Loucy (cell line): ENCODE results near the gene ZNF516.

Source experiments
- H2AFZ ChIP-seq: fragments of 200-600 bp; sonication (generic); 2 replicates; pipeline ENCODE4 v1.6.0; 2016; ENCODE audit warnings: antibody characterized with exemption, mild to moderate bottlenecking, low read length, moderate library complexity
- H3F3A ChIP-seq: fragments of 200-600 bp; 2 replicates; pipeline ENCODE4 v1.6.0; 2016; ENCODE audit warnings: antibody characterized with exemption, low read depth, mild to moderate bottlenecking
- H3K27me3 ChIP-seq: fragments of 200-600 bp; sonication (generic); 2 replicates; pipeline ENCODE4 v1.6.1; 2014; ENCODE audit warnings: low read length, mild to moderate bottlenecking; ENCODE audit not compliant: insufficient read depth, poor library complexity, severe bottlenecking
- H3K36me3 ChIP-seq: fragments of 200-600 bp; sonication (generic); 2 replicates; pipeline ENCODE4 v1.6.1; 2016; ENCODE audit warnings: low read length; ENCODE audit not compliant: insufficient read depth
- H3K4me1 ChIP-seq: fragments of 200-600 bp; sonication (generic); 2 replicates; pipeline ENCODE4 v1.5.1; 2014; ENCODE audit warnings: low read length, mild to moderate bottlenecking; ENCODE audit not compliant: insufficient read depth, poor library complexity, severe bottlenecking
- H3K4me2 ChIP-seq: fragments of 200-600 bp; sonication (generic); 2 replicates; pipeline ENCODE4 v1.6.0; 2014; ENCODE audit warnings: antibody characterized with exemption, low read length, low read depth, mild to moderate bottlenecking; ENCODE audit not compliant: poor library complexity, severe bottlenecking
- H3K4me3 ChIP-seq: fragments of 200-600 bp; sonication (generic); 2 replicates; pipeline ENCODE4 v1.5.1; 2014; ENCODE audit warnings: low read length, mild to moderate bottlenecking, mixed read lengths; ENCODE audit not compliant: poor library complexity, severe bottlenecking
- H3K79me2 ChIP-seq: fragments of 200-600 bp; sonication (generic); 2 replicates; pipeline ENCODE4 v1.6.1; 2014; ENCODE audit warnings: low read length; ENCODE audit not compliant: insufficient read depth
- H3K9ac ChIP-seq: fragments of 200-600 bp; sonication (generic); 2 replicates; pipeline ENCODE4 v1.6.0; 2014; ENCODE audit warnings: mild to moderate bottlenecking, low read depth, low read length, moderate library complexity; ENCODE audit not compliant: poor library complexity, severe bottlenecking
- H3K9me2 ChIP-seq: fragments of 200-600 bp; sonication (generic); replicated peaks from 2 replicates; pipeline ENCODE4 v1.6.1; 2016; ENCODE audit warnings: low read depth, low read length, mixed read lengths
- H3K9me3 ChIP-seq: fragments of 200-600 bp; sonication (generic); 2 replicates; pipeline ENCODE4 v1.6.1; 2014; ENCODE audit warnings: mild to moderate bottlenecking, antibody characterized with exemption, low read length, low read depth; ENCODE audit not compliant: insufficient read depth
- H4K20me1 ChIP-seq: fragments of 200-600 bp; sonication (generic); 2 replicates; pipeline ENCODE4 v1.6.0; 2014; ENCODE audit warnings: antibody characterized with exemption, low read length, mild to moderate bottlenecking; ENCODE audit not compliant: insufficient read depth, poor library complexity, severe bottlenecking
- EZH2phosphoT487 ChIP-seq: fragments of 200-600 bp; IDR thresholded peaks from 2 replicates; pipeline ENCODE4 v1.6.1; 2018; ENCODE audit warnings: antibody characterized with exemption, mild to moderate bottlenecking, moderate library complexity, borderline replicate concordance
- TF ChIP-seq, protein P1 (sequence below): fragments of 200-600 bp; sonication (generic); conservative IDR thresholded peaks from 2 replicates; pipeline ENCODE4 v1.5.1; 2014; ENCODE audit warnings: mild to moderate bottlenecking, antibody characterized with exemption, low read length

Gene ZNF516

DNA sequence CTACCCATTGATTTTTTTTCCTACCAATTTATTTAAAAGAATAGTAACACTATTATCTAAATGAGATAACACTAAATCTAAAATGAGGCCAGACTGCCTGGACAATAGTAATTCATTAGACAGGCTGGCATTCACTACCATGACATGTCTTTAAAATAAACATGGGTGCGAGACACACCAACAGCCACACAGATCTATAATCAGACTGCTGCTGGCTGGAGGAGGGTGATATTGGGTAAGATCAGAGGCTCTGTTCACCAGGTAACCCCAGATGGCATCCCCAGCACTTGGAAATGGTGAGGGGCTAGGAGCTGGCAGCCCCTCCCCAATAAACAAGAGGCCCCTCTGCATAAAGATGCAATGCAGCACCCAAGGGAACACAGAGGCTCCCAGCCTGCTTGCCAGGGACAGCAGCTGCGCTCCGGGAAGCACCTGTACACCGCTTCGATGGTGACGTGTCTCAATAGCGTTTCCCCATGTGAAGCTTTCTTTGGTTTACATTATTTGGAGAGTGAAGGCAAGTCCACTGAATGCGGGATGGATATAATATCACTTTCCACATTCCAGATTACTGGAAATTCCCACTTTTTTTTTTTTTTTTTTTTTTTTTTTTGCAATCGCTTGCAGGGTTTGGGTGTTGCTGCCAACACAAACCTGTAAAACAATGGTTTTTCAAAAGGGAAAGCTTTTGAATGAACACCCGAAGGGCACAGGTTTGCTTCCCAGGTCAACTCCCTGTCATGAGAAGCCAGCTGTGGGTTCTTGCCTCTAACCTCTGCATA is 159.0 kb downstream of the ZNF516 start:
- H3K9me2 ChIP-seq: no peaks in the 10 kb centered on the region
- no peaks in the 10 kb centered on the region for H3K36me3 ChIP-seq
- H2AFZ ChIP-seq: no peak overlapping the region
- no peaks in the 10 kb centered on the region for H3K4me1 ChIP-seq
- H4K20me1 ChIP-seq: no peaks in the 10 kb centered on the region
- no peaks in the 10 kb centered on the region; the same call in 1 of the 2 replicates for H3K9me3 ChIP-seq
- H3K4me3 ChIP-seq: no peak overlapping the region
- H3K4me2 ChIP-seq: no peak overlapping the region
- H3K79me2 ChIP-seq: no peaks in the 10 kb centered on the region
- no peak overlapping the region for H3K9ac ChIP-seq
- H3F3A ChIP-seq: no peaks in the 10 kb centered on the region
- TF ChIP-seq, protein P1, sequence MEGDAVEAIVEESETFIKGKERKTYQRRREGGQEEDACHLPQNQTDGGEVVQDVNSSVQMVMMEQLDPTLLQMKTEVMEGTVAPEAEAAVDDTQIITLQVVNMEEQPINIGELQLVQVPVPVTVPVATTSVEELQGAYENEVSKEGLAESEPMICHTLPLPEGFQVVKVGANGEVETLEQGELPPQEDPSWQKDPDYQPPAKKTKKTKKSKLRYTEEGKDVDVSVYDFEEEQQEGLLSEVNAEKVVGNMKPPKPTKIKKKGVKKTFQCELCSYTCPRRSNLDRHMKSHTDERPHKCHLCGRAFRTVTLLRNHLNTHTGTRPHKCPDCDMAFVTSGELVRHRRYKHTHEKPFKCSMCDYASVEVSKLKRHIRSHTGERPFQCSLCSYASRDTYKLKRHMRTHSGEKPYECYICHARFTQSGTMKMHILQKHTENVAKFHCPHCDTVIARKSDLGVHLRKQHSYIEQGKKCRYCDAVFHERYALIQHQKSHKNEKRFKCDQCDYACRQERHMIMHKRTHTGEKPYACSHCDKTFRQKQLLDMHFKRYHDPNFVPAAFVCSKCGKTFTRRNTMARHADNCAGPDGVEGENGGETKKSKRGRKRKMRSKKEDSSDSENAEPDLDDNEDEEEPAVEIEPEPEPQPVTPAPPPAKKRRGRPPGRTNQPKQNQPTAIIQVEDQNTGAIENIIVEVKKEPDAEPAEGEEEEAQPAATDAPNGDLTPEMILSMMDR: no peak
- TF ChIP-seq EZH2phosphoT487: no peak
- H3K27me3 ChIP-seq: no peaks in the 10 kb centered on the region

DNA sequence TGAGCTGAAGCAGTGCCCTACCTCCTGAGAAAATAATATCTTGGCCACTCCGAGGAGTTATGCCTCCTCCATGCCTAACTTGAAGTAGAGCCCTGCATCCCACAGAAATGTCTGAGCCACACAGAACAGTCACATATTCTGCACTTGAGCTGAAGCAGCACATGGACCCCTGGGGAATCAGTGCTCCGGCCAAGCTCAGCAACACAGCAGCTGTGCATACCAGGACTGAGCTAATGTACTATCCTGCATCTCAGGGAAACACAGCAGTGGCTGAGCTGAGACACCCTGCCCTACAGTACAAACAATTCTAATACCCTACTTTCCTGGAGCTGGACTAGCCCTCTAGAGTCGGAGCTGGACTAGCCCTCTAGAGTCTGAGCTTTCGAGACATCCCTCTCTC is 166.9 kb downstream of the ZNF516 start:
- H3K4me3 ChIP-seq: no peak overlapping the region
- no peak overlapping the region for H3K9ac ChIP-seq
- TF ChIP-seq EZH2phosphoT487: no peak
- TF ChIP-seq, protein P1: no peak
- H2AFZ ChIP-seq: no peak overlapping the region
- H3K79me2 ChIP-seq: no peaks in the 10 kb centered on the region
- no peaks in the 10 kb centered on the region for H3K36me3 ChIP-seq
- no peaks in the 10 kb centered on the region for H3K9me2 ChIP-seq
- H3K4me2 ChIP-seq: no peak overlapping the region
- H4K20me1 ChIP-seq: no peaks in the 10 kb centered on the region
- H3K4me1 ChIP-seq: no peaks in the 10 kb centered on the region
- peaks cover 3% of the 10 kb centered on the region; the same call in 1 of the 2 replicates for H3K9me3 ChIP-seq
- no peaks in the 10 kb centered on the region for H3K27me3 ChIP-seq
- no peaks in the 10 kb centered on the region for H3F3A ChIP-seq

DNA sequence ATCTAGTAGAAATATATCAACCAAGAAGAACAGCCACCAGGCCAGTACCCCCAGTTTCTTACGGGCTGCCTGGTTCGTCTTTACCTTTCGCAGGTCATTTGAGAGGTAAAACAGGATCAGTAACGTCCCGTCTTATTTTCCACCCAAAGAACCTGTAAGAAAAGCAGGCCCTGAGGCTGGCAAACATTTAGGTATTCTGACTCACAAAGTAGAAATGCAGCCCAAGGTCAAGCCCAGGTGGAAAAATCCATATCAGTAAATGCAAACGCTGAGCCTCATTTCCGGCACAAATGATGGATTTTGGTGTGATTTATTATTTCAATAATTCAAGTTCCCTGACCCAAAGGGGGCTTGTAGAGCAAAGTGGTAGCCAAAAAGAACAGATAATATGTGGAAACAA is 171.2 kb downstream of the ZNF516 start:
- Histone ChIP-seq H3K9me3 (no peaks in the 10 kb centered on the region), H2AFZ (no peak overlapping the region), H3K4me1 (no peaks in the 10 kb centered on the region), H3K9ac (no peak overlapping the region), H4K20me1 (no peaks in the 10 kb centered on the region), H3F3A (no peaks in the 10 kb centered on the region), H3K9me2 (no peaks in the 10 kb centered on the region), H3K4me2 (no peak overlapping the region), H3K36me3 (no peaks in the 10 kb centered on the region), H3K79me2 (no peaks in the 10 kb centered on the region), H3K27me3 (no peaks in the 10 kb centered on the region), H3K4me3 (no peak overlapping the region)
- TF ChIP-seq, protein P1: no peak
- TF ChIP-seq EZH2phosphoT487: no peak
